Measurements from ENCODE around the gene DGKG.

DNA sequence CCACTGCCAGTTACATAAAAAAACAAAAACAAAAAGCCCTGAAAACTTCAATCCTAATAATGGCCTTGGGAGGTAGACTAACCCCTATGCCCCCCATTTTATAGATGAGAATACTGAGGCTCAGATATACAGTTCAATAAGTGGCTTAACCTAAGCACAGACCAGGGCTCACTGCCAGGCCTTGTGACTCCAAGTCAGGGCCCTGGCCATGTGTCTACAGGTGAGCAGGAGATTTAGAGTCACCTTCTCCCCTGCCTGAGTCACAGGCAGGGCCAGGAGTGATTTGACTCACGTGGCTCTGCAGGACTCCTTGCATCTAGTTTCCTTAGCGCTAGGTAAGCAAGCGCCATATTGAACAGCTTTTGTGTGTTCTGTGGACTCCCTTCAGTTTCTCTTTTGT lies 154.5 kb downstream of the DGKG start:
- TF ChIP-seq, protein P1, sequence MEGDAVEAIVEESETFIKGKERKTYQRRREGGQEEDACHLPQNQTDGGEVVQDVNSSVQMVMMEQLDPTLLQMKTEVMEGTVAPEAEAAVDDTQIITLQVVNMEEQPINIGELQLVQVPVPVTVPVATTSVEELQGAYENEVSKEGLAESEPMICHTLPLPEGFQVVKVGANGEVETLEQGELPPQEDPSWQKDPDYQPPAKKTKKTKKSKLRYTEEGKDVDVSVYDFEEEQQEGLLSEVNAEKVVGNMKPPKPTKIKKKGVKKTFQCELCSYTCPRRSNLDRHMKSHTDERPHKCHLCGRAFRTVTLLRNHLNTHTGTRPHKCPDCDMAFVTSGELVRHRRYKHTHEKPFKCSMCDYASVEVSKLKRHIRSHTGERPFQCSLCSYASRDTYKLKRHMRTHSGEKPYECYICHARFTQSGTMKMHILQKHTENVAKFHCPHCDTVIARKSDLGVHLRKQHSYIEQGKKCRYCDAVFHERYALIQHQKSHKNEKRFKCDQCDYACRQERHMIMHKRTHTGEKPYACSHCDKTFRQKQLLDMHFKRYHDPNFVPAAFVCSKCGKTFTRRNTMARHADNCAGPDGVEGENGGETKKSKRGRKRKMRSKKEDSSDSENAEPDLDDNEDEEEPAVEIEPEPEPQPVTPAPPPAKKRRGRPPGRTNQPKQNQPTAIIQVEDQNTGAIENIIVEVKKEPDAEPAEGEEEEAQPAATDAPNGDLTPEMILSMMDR (IDR thresholded peaks at IDR 0.05): no peak
- TF ChIP-seq POLR2A (IDR thresholded peaks at IDR 0.05): no peak

Measured in testis (tissue), 2 donors.